Smooth muscle cell of the pulmonary artery (primary cell): Measurements from ENCODE around the gene ARL3. TPM values are rescaled to one million over a fixed set of nuclear protein-coding genes. Genes with fewer than 3 reads are reported as not detected.

Experiments used
- total RNA-seq: library from RNA; depleted of rRNA; stranded (reverse); fragments of >200 nt; gene quantifications from 2 replicates; pipeline ENCODE4 v1.2.3, GENCODE V29; 2014

The ARL3 gene, protein sequence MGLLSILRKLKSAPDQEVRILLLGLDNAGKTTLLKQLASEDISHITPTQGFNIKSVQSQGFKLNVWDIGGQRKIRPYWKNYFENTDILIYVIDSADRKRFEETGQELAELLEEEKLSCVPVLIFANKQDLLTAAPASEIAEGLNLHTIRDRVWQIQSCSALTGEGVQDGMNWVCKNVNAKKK
- total RNA-seq: 5.3 and 7.2 TPM in 2 replicates

DNA sequence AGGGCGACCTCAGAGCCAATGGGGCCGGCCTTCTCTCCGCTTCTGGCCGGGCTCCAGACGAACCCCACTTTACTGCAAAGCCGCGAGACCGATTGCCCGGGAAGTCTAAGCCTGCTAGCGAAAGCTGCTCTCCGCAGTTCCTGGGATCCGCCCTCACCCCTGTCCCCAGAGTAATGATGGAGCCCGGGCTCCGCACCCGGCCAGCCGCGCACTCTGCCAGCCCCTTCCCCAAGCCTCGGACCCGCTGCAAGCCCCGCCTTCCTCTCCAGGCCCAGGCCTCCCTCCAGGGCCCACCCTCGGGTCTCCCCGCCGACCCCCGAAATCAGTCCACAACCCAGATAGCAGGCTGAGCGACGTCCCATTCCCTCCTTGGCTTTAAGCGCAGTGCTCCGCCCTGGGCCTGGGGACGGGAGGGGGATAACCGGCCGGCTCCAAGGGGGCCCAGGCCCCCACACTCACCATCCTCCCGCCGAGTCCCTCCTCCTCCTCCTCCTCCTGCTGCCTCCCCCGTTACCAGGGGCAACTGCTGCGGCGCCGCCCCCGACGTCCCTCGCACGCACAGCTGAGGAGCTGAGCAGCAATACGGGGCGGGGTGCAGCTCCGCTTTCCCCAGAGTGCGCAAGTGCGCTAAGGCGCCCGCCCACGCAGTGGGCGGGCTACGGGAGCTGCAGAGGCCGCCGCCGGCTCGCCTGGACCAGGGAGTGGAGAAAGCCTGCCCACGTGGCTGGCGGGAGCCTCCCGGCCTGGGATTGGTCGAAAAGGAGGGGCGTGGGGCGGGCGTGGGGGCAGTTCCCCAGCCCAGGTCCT is at the start of gene ARL3:
Gene ARL3 (minus strand): TSS at position 584 of the 807 bp plus-strand sequence. CDS start 122 bp downstream, at position 462.

DNA sequence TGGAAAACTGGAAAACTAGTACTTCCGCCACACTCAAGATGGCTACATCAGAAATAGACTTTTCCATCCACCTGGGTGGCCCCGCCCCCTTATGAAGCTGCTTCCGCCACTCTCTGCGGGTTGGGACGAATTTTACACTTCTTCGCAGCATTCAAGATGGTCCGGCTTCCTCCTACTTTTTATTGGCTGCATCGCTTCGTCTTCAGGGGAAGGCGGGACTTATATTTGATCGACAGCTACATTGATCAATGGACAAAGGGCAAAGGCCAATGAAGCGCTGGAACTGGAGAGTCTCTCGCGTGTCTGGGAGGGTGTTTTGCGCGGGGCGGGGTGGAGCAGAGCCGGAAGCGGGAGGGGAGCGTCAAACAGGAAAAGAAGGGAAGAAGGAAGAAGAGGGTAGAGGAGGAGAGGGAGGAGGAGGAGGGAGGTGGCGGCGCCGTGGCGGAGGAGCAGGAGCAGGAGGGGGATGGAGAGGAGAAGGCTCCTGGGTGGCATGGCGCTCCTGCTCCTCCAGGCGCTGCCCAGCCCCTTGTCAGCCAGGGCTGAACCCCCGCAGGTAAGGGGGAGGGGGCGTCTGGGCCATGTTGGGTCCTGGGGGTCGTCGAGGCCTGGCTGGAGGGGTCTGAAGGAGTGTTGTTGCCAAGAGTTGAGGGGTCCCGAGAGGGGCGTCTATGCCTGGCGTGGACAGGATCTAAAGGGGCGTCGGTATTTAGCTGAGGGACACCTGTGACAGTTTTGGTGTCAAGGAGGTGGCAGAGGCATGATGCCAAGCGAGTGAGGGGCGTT is 29.6 kb upstream of the ARL3 start, which contains the start of gene WBP1L:
Gene WBP1L (plus strand): TSS at position 361 of the 786 bp plus-strand sequence. CDS start 106 bp downstream, at position 467.

DNA sequence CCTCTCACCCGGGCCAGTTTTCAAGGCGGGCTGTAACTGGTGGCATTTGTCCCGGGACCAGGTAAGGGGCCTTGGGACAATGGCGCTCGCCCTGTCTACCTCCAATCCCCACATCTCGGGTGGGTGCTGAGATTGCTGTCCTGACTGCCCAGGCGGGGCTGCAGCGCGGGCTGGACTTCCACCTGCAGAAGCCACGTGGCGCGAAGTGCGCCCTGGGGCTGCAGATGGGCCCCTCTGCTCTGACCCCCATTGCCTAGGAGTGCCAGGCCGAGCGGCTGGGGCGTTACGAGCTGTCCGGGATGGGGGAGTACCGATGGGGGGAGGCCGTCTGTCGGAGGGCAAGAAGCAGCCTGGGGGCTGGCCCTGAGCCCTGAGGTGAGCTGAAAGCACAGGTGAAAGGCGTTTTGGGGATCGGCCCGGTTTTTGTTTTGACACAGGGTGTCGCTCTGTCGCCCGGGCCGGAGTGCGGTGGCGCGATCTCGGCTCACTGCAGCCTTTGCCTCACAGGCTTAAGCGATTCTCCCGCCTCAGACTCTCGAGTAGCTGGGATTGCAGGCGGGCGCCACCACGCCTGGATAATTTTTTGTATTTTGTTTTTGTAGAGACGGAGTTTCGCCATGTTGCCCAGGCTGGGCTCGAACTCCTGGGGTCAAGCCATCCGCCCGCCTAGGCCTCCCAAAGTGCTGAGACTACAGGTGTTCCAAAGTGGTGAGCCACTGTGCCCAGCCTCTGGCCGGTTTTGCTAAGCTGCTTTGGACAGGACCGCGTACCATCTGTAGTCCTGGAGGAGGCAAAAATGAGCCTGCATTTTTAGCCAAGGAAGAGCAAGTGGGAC is 641 bp upstream of the ARL3 start, which contains the start of gene SFXN2:
Gene SFXN2 (plus strand): TSS at position 16 of the 835 bp plus-strand sequence. CDS start 12,001 bp downstream, outside the sequence.

DNA sequence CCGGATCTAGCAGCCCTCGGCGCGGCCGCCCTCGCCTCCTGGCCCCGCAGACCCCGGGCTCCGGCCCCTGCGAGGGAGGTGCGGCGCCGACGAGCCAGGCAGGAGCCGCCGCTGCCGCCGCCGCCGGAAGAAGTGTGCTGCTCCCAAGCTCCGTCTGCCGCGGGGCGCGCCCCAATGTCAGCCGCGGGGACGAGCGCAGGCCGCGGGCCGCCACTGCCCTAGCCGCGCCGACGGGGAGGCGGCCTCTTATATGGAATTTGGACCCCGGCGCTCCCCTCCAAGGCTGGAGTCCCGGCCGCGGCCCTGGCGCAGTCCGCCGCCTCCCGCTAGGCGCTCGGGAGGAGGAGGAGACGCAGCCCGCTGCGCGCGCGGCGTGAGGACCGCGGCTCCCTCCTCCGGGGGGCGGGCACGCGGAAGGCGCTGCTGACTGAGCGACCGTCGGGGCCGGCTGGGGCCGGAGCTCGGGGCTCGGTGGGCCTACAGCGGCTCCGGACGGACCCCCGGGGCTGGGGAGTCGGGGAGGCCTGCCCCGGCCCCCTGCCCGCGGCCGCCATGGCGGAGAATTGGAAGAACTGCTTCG is 70.0 kb downstream of the ARL3 start, which contains the start of gene TRIM8:
Gene TRIM8 (plus strand): TSS at position 414 of the 580 bp plus-strand sequence. CDS start 139 bp downstream, at position 553.

Other genes starting within 250 kb of the ARL3 start
- 141 and 167 TPM in 2 replicates for gene ACTR1A, start 211.7 kb downstream of the ARL3 start, total RNA-seq
- 7.5 and 7.6 TPM in 2 replicates for gene SUFU, start 210.4 kb downstream of the ARL3 start, total RNA-seq
- 91.0 and 138 TPM in 2 replicates for gene TRIM8, start 69.9 kb downstream of the ARL3 start, total RNA-seq
- gene SFXN2, start 239 bp upstream of the ARL3 start, total RNA-seq: 6.4 and 6.7 TPM in 2 replicates
- gene WBP1L, start 29.6 kb upstream of the ARL3 start, total RNA-seq: 80.4 and 91.5 TPM in 2 replicates
- gene CYP17A1, start 123.0 kb upstream of the ARL3 start, total RNA-seq: not detected in 2 replicates
- gene BORCS7, start 139.9 kb upstream of the ARL3 start, total RNA-seq: 11.1 and 27.8 TPM in 2 replicates
- 5.0 and 6.9 TPM in 2 replicates for gene AS3MT, start 155.1 kb upstream of the ARL3 start, total RNA-seq
- 16.0 and 20.5 TPM in 2 replicates for gene CNNM2, start 203.9 kb upstream of the ARL3 start, total RNA-seq